Panc1 (cell line): ENCODE data around the gene KRT1. TPM values are rescaled to one million over a fixed set of nuclear protein-coding genes. Genes with fewer than 3 reads are reported as not detected.

ENCODE experiments used
- ATAC-seq: fragments of 200-7000 bp; cut with Tn5 transposase; 2 replicates; pipeline ENCODE4 v1.9.1; 2020; ENCODE audit warnings: mild to moderate bottlenecking, moderate library complexity
- BruUV-seq: library from RNA; stranded (reverse); fragments of 400-500 nt; replicated peaks from 2 replicates; lab custom pipeline; 2021; lab: Mats Ljungman, UMichigan
- CTCF ChIA-PET: fragments of 300-600 bp; sonication (Branson Sonifier 250); formaldehyde crosslinking; loops from one replicate; lab custom pipeline; 2022; ENCODE audit warnings: antibody characterized with exemption; lab: Charles Lee
- POLR2A ChIA-PET: fragments of 300-600 bp; sonication (Branson Sonifier 250); formaldehyde crosslinking; loops from one replicate; lab custom pipeline; 2022; ENCODE audit warnings: antibody characterized with exemption; lab: Charles Lee
- DNase-seq: peaks from one replicate; pipeline ENCODE4 v3.0.0-alpha.2; 2010; ENCODE audit warnings: low read depth, low spot score
- H3K27ac ChIP-seq: 2 replicates; pipeline ENCODE4 v1.5.1; 2011; ENCODE audit warnings: mild to moderate bottlenecking, low read length, inconsistent platforms
- H3K27me3 ChIP-seq: fragments of 200-500 bp; sonication (Bioruptor generic); 2 replicates; pipeline ENCODE4 v1.6.0; 2014; ENCODE audit warnings: low read length, inconsistent platforms; ENCODE audit not compliant: control insufficient read depth, insufficient read depth
- H3K36me3 ChIP-seq: fragments of 200-500 bp; sonication (Bioruptor generic); 2 replicates; pipeline ENCODE4 v1.5.1; 2014; ENCODE audit warnings: inconsistent platforms, mild to moderate bottlenecking, low read length, moderate library complexity; ENCODE audit not compliant: control insufficient read depth, insufficient read depth
- H3K4me1 ChIP-seq: 2 replicates; pipeline ENCODE4 v1.5.1; 2011; ENCODE audit warnings: inconsistent platforms, mild to moderate bottlenecking, low read length, moderate library complexity; ENCODE audit not compliant: control insufficient read depth, insufficient read depth
- H3K4me3 ChIP-seq, 2 experiments: 2 replicates each; pipeline ENCODE4 v1.5.1; 2011 to 2012; ENCODE audit warnings: low read depth in 2 of 2, low read length in 2 of 2, mild to moderate bottlenecking in 2 of 2, inconsistent platforms in 1 of 2, moderate library complexity in 1 of 2
- H3K9me3 ChIP-seq: fragments of 200-500 bp; sonication (Bioruptor generic); 2 replicates; pipeline ENCODE4 v1.5.1; 2014; ENCODE audit warnings: low read depth, mild to moderate bottlenecking, inconsistent platforms, low read length, moderate library complexity; ENCODE audit not compliant: control insufficient read depth, insufficient read depth
- CTCF ChIP-seq: fragments of 450-650 bp; IDR thresholded peaks from 2 replicates; pipeline ENCODE4 v1.5.1; 2017; ENCODE audit warnings: mild to moderate bottlenecking
- POLR2AphosphoS5 ChIP-seq: IDR thresholded peaks from 2 replicates; pipeline ENCODE4 v1.6.1; 2012; ENCODE audit warnings: mild to moderate bottlenecking, low read depth, low read length, moderate library complexity
- REST ChIP-seq, 2 experiments: IDR thresholded peaks; 2 replicates each; pipeline ENCODE4 v1.6.1; 2011 to 2012; ENCODE audit warnings: low read depth in 2 of 2, control low read depth in 1 of 2, low read length in 1 of 2, mild to moderate bottlenecking in 1 of 2, moderate library complexity in 1 of 2; ENCODE audit not compliant: insufficient read depth in 1 of 2
- SIN3A ChIP-seq: IDR thresholded peaks from 2 replicates; pipeline ENCODE4 v1.6.1; 2012; ENCODE audit warnings: low read depth, mild to moderate bottlenecking, low read length, moderate library complexity, borderline replicate concordance; ENCODE audit not compliant: insufficient read depth
- TCF7L2 ChIP-seq: IDR thresholded peaks from 2 replicates; pipeline ENCODE4 v1.6.1; 2011; ENCODE audit warnings: mild to moderate bottlenecking, low read depth, low read length, inconsistent platforms
- in situ Hi-C: cut with HindIII; loops from 2 replicates; pipeline ENCODE4 v1.10.0; 2016; ENCODE audit warnings: low sequenced_read_pairs, low pct_unique_long_range_greater_than_20kb
- intact Hi-C: fragments of 100-400 bp; cut with micrococcal nuclease; formaldehyde crosslinking; loops from one replicate; pipeline ENCODE4 v1.10.0; 2022; ENCODE audit not compliant: unreplicated experiment
- total RNA-seq: library from RNA; stranded (reverse); gene quantifications from one replicate; pipeline ENCODE4 v1.2.1, GENCODE V29; 2021; ENCODE audit not compliant: unreplicated experiment

The KRT1 gene
- total RNA-seq, 1 experiment from 2014 or later: not detected

- no peak for ATAC-seq
Observed at GRCh38 chr12:52643233-52644077, 36.8 kb downstream of the KRT1 start.

DNA sequence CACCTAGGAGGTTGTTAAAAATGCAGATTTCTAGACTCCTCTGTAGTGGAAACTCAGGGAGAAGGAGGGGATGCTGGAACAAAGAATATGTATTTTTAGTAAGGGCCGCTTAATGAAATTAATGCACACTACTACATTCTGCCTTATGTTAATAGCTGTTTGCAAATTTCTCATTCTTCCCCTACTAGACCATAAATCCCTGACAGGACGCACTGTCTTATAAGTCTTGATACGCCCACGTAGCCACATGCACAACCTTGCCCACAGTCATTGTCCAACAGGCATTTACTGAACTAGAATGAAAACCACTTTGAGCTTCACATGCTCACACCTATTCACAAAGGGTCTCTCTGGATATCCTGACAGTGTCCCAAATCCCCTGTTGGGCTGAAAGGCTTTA is 38.7 kb downstream of the KRT1 start:
- Histone ChIP-seq H3K9me3 (no peaks in the 10 kb centered on the region), H3K4me3 (no peak overlapping the region), H3K27ac (no peak overlapping the region), H3K4me1 (no peaks in the 10 kb centered on the region), H3K27me3 (peaks cover 18% of the 10 kb centered on the region), H3K36me3 (no peaks in the 10 kb centered on the region; the same call in 1 of the 2 replicates)
- POLR2A ChIA-PET: no interaction called here
- intact Hi-C loops: no loop called here
- BruUV-seq: no TSS peak
- ATAC-seq (no peak), DNase-seq (no peak)
- CTCF ChIA-PET: no interaction called here
- in situ Hi-C loops: no loop called here
- TF ChIP-seq CTCF (no peak), SIN3A (no peak), REST (IDR thresholded peaks at IDR 0.05; ENCODE audit: insufficient read depth in 1 of 2, low read depth in 2 of 2, low read length in 1 of 2) (no peak), TCF7L2 (no peak), POLR2AphosphoS5 (no peak)

More at GRCh38 chr12:52643233-52644077, 36.8 kb downstream of the KRT1 start:
- intact Hi-C loops: no loop called here
- TF ChIP-seq POLR2AphosphoS5 (no peak), REST (IDR thresholded peaks at IDR 0.05; ENCODE audit: insufficient read depth in 1 of 2, low read depth in 2 of 2, low read length in 1 of 2) (no peak), SIN3A (no peak), TCF7L2 (no peak), CTCF (no peak)
- no peaks in the 10 kb centered on the region; the same call in 1 of the 2 replicates for H3K36me3 ChIP-seq
- no peak for DNase-seq
- in situ Hi-C loops: no loop called here
- CTCF ChIA-PET: no interaction called here
- H3K27me3 ChIP-seq: peaks cover 18% of the 10 kb centered on the region
- no peak overlapping the region for H3K4me3 ChIP-seq
- POLR2A ChIA-PET: no interaction called here
- H3K27ac ChIP-seq: no peak overlapping the region
- H3K9me3 ChIP-seq: no peaks in the 10 kb centered on the region
- no peaks in the 10 kb centered on the region for H3K4me1 ChIP-seq
- BruUV-seq: no TSS peak
